ENCODE results near the gene PEX26.

GRCh38 chr22:18048041-18048440, 29.7 kb upstream of the PEX26 start:
- TF ChIP-seq CTCF (conservative IDR thresholded peaks at IDR 0.05; ENCODE audit: low read length) = no peak
- TF ChIP-seq EZH2phosphoT487 (IDR thresholded peaks at IDR 0.05; ENCODE audit: borderline replicate concordance) = no peak
